Stimulated activated naive CD8-positive, alpha-beta T cell treated with anti-CD3 and anti-CD28 coated beads, Interleukin-15, Interleukin-2, amounts not matched to agents 100 U/mL and 50 U/mL, for 24 hours (primary cell): ENCODE results near the gene CDH12.
"Not testable (repeated sequence)": the region's sequence is repeated elsewhere in the genome, so short reads cannot be mapped to it uniquely, and the experiment has no call there.

Source experiments
- ATAC-seq: fragments of 150-1000 bp; cut with Tn5 transposase; one replicate; pipeline ENCODE4 v1.10.0; 2021
- DNase-seq: peaks from one replicate; pipeline ENCODE4 v3.0.0; 2021

The CDH12 gene

GRCh38 chr5:22432905-22433304 lies 420.2 kb downstream of the CDH12 start:
- ATAC-seq, result no peak
- no peak for DNase-seq

- no peak for ATAC-seq
- no peak for DNase-seq
These were observed 421.3 kb downstream of the CDH12 start for GRCh38 chr5:22431840-22432239.

- no peak for ATAC-seq
- no peak for DNase-seq
These were observed 421.7 kb downstream of the CDH12 start for GRCh38 chr5:22431406-22431805.

- ATAC-seq, result no peak
- no peak for DNase-seq
These were observed 441.4 kb downstream of the CDH12 start for GRCh38 chr5:22411554-22412349.

- ATAC-seq (no peak), DNase-seq (no peak)
These were observed 461.2 kb downstream of the CDH12 start for GRCh38 chr5:22391956-22392355.

- DNase-seq (no peak), ATAC-seq (no peak)
These were observed 462.3 kb downstream of the CDH12 start for GRCh38 chr5:22390888-22391287.

- no peak for ATAC-seq
- DNase-seq, result no peak
These were observed 480.1 kb downstream of the CDH12 start for GRCh38 chr5:22372826-22373660.

- no peak for DNase-seq
- no peak for ATAC-seq
These were observed 480.8 kb downstream of the CDH12 start for GRCh38 chr5:22372376-22372775.

DNA sequence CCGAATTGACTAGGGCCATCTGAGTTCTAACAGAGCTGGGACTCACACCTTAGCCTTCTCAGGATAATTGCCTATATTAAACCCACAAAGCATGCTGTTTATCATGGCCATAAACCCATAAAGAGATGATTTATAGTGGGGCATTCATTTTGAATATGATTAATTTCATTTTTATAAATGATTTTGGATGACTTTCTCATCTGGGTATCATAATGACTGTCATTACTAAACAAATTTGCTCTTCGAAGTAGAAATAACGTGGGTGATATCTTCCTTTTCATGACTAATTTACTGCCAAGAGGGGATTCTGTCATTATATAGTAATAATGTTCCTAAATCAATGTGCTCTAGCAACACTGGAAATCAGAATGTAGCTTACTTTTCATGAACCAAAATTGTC lies 498.2 kb downstream of the CDH12 start:
- DNase-seq (no peak), ATAC-seq (no peak)

- no peak for ATAC-seq
- no peak for DNase-seq
These were observed 500.7 kb downstream of the CDH12 start for GRCh38 chr5:22352493-22352892.

GRCh38 chr5:22351178-22351577 lies 502.0 kb downstream of the CDH12 start:
- ATAC-seq (no peak), DNase-seq (no peak)

DNA sequence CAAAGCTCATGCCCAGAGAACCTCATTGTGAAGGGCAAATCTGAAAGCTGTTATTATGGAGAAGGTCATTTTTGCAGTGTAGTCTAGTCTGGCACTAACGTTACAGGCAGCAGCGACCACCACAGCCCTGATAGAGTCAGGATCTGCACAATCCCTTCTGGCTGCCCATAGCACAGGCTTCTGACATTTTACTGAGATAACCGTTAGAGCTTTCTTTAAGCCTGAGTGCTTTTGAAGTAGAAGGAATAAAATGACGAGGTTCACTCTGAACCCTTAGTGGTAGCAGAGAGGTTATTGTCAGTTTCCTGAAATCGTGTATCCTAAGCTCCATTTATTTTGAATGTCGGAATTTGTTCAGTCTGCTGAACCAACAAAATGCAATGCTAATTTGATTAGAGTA lies 505.1 kb downstream of the CDH12 start:
- DNase-seq (no peak), ATAC-seq (no peak)

DNA sequence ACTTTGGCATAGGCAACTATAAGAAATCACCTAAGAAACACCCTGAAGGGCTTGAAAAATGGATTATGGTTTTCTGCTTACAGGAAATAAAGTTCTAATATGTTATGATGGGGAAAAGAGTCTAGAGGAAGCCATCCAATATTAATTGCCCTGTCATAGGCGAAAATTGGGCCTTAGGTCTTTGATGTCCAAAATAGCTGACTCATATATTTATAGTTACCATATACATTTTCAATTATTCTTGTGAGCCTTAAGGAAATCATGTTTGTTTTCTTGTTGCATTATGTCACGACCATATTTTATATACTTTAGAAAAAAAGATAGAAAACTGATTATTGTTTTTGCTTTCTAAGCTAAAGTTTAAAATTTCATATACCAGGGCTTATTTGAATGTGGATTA lies 509.1 kb downstream of the CDH12 start:
- DNase-seq (no peak), ATAC-seq (no peak)

- no peak for DNase-seq
- ATAC-seq, result no peak
These were observed 511.7 kb downstream of the CDH12 start for GRCh38 chr5:22341406-22341805.

DNA sequence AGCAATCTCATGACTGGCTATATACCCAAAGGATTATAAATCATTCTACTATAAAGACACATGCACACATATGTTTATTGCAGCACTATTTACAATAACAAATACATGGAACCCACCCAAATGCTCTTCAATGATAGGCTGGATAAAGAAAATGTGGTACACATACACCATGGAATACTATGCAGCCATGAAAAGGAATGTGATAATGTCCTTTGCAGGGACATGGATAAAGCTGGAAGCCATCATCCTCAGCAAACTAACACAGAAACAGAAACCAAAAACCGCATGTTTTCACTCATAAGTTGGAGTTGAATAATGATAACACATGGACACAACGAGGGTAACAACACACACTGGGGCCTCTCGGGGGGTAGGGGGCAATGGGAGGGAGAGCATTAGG lies 520.2 kb downstream of the CDH12 start:
- DNase-seq, ATAC-seq: not testable (repeated sequence)

GRCh38 chr5:22329683-22330082 lies 523.5 kb downstream of the CDH12 start:
- ATAC-seq (no peak), DNase-seq (no peak)

- DNase-seq, result no peak
- no peak for ATAC-seq
These were observed 533.3 kb downstream of the CDH12 start for GRCh38 chr5:22319798-22320197.

- DNase-seq, result no peak
These were observed 536.9 kb downstream of the CDH12 start for GRCh38 chr5:22316294-22316693.

DNA sequence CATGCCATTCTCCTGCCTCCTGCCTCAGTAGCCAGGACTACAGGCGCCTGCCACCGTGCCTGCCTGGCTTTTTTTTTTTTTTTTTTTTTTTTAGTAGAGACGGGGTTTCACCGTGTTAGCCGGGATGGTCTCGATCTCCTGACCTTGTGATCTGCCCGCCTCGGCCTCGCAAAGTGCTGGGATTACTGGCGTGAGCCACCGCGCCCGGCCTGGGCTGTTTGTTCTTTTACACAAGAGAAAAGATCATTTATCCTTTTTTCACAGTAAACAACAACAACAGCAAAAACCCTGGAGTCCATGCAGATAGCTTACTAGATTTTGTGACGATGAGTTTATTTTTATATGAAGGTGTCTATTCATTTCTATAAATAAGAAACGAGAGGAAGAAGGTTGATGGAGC lies 538.1 kb downstream of the CDH12 start:
- not testable (repeated sequence) for ATAC-seq, DNase-seq

More at GRCh38 chr5:22316294-22316693, 536.9 kb downstream of the CDH12 start:
- ATAC-seq, result no peak

GRCh38 chr5:22314548-22314947 lies 538.6 kb downstream of the CDH12 start:
- DNase-seq, result no peak
- ATAC-seq, result no peak

- no peak for ATAC-seq
- DNase-seq, result no peak
These were observed 547.1 kb downstream of the CDH12 start for GRCh38 chr5:22306011-22306410.

GRCh38 chr5:22295832-22296231 lies 557.3 kb downstream of the CDH12 start:
- ATAC-seq, result no peak
- no peak for DNase-seq

GRCh38 chr5:22293147-22293546 lies 560.0 kb downstream of the CDH12 start:
- ATAC-seq (no peak), DNase-seq (no peak)
